T-helper 17 cell (primary cell): Measurements from ENCODE around the gene MCF2L. TPM values are rescaled to one million over a fixed set of nuclear protein-coding genes. Genes with fewer than 3 reads are reported as not detected.

ENCODE experiments used
- ATAC-seq: fragments of 150-1000 bp; cut with Tn5 transposase; 2 replicates; pipeline ENCODE4 v1.10.0; 2021; ENCODE audit warnings: mild to moderate bottlenecking, moderate library complexity
- DNase-seq, 3 donors: peaks; one replicate each; pipeline versions ENCODE4 v3.0.0 to v3.0.0-alpha.2; 2020 to 2021
- H3K9me3 ChIP-seq: one replicate; pipeline ENCODE4 v1.7.0; 2013; ENCODE audit warnings: low read length, mild to moderate bottlenecking; ENCODE audit not compliant: control insufficient read depth, poor library complexity, severe bottlenecking
- H3K27ac Mint-ChIP-seq: one replicate; pipeline ENCODE4 v1.8.0; 2022; ENCODE audit warnings: mild to moderate bottlenecking, moderate library complexity, mixed read lengths
- H3K27me3 Mint-ChIP-seq: one replicate; pipeline ENCODE4 v1.8.0; 2022; ENCODE audit warnings: mixed read lengths
- H3K36me3 Mint-ChIP-seq: one replicate; pipeline ENCODE4 v1.8.0; 2022; ENCODE audit warnings: low read depth, mixed read lengths
- H3K4me1 Mint-ChIP-seq: one replicate; pipeline ENCODE4 v1.8.0; 2022; ENCODE audit warnings: mild to moderate bottlenecking, mixed read lengths
- H3K4me3 Mint-ChIP-seq: one replicate; pipeline ENCODE4 v1.8.0; 2022; ENCODE audit warnings: mild to moderate bottlenecking, moderate library complexity, mixed read lengths
- total RNA-seq, 4 donors: library from RNA in 2 of 4; stranded (reverse) in 2 of 4; gene quantifications; one replicate each; pipeline ENCODE4 v1.2.3 and lab custom pipeline; 2022 to 2026

The MCF2L gene
- total RNA-seq, 2 donors from 2014 or later, result 9.7 to 13.2 TPM

DNA sequence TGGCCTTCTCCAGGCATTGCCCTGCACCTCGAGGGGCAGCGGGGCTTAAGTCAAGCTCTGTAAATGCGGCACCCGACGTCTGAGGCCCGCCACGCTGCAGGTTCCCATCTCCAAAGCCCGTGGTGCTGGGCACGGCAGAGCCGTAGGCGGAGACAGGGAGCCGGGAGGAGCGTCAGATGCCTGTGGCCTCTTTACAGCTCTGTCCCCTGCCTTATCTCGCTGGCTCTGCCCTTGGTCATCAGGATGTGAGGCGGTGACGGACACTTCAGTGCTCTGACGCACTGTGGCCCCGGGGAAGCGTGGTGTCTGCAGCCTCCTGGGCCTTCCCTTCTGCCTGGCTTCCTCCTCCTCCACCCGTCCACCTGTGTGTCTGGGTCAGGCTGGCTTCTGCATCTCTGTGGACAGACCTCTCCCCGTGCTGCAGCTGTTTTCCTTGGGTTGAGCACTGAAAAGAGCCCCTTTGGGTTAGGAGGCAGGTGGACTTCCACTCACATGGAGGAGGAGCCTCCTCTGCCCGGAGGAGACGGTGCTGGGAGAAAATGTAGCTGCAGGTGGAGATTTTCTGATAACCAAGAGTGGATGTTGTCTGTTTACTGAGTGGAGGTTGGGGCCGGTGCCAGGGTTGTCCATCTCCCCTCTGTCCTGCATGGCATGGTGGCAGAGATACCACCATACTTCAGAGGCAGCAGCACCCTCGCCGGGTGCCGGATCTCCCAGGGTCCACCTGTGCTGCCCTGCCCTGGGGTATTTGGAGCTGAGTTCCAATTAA, 14.6 kb downstream of the MCF2L start:
- Mint-ChIP-seq H3K4me3 (no peak overlapping the region), H3K27ac (no peak overlapping the region), H3K4me1 (peaks cover 4% of the 10 kb centered on the region), H3K36me3 (no peaks in the 10 kb centered on the region), H3K27me3 (no peaks in the 10 kb centered on the region)
- ATAC-seq, result no peak
- no peak for DNase-seq
- H3K9me3 ChIP-seq, result no peaks in the 10 kb centered on the region

DNA sequence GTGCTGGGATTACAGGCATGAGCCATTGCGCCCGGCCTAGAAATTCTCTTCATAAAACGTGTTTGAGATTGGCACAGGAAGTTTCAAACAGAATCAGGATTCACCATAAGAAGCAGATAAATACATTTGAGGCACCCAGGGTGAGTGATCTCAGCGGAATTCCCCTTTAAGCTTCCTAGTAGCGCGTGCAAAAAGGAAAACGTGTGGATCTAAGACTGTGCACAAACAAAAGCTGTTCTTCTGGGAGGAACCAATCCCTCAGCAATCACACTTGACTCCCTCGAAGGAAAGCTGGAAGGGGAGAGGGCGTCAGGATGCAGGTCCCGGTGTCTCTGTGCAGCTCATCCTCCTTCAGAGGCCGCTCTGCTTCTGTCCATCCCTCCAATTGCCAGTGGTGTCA, 15.5 kb downstream of the MCF2L start:
- H3K27me3 Mint-ChIP-seq, result no peaks in the 10 kb centered on the region
- H3K4me1 Mint-ChIP-seq, result peaks cover 4% of the 10 kb centered on the region
- no peaks in the 10 kb centered on the region for H3K36me3 Mint-ChIP-seq
- H3K9me3 ChIP-seq, result no peaks in the 10 kb centered on the region
- H3K27ac Mint-ChIP-seq, result no peak overlapping the region
- no peak overlapping the region for H3K4me3 Mint-ChIP-seq
- DNase-seq, result no peak
- ATAC-seq, result no peak

DNA sequence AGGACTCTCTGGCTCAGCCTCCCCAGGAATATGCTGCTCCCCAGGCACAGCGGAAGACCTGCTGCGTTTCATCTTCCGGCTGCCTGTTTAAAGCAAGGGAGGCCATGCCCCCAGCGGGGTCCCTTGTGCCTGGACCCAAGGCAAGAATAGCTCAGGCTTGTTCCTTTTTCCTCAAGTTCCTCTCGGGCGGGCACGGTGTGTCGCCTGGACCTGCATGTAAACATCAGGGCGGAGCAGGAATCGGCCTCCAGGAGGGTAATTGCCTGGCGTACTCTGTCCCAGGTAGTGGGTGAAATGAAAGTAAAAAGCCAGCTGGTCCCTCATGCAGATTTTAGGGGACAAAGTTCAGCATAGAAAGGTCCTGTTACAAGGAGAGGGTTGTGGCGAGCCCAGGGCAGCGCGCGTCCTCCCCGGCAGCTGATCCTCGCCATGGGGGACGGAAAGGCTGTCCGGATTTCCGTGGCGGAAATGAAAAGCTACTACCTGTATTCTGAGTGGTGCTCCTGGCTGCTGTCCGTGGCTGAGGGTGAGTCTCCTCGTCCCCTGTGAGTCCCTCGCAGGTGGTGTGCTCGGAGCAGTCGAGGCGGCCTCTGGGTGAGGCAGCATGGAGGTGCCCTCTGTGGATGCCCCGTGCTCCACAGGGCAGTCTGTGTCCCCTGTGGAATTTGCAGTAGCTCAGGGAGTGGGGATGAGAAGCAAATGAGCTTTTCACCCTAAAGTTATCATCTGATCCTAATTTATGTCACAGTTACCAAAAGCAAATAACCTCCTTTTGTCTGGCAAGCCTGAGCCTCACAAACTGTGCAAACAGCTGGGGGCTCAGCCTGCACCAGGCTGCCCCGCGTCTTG, 16.2 kb downstream of the MCF2L start:
- H3K27ac Mint-ChIP-seq, result no peak overlapping the region
- H3K4me3 Mint-ChIP-seq, result no peak overlapping the region
- H3K4me1 Mint-ChIP-seq, result peaks cover 4% of the 10 kb centered on the region
- DNase-seq, result no peak
- H3K36me3 Mint-ChIP-seq, result no peaks in the 10 kb centered on the region
- ATAC-seq, result no peak
- no peaks in the 10 kb centered on the region for H3K27me3 Mint-ChIP-seq
- no peaks in the 10 kb centered on the region for H3K9me3 ChIP-seq

DNA sequence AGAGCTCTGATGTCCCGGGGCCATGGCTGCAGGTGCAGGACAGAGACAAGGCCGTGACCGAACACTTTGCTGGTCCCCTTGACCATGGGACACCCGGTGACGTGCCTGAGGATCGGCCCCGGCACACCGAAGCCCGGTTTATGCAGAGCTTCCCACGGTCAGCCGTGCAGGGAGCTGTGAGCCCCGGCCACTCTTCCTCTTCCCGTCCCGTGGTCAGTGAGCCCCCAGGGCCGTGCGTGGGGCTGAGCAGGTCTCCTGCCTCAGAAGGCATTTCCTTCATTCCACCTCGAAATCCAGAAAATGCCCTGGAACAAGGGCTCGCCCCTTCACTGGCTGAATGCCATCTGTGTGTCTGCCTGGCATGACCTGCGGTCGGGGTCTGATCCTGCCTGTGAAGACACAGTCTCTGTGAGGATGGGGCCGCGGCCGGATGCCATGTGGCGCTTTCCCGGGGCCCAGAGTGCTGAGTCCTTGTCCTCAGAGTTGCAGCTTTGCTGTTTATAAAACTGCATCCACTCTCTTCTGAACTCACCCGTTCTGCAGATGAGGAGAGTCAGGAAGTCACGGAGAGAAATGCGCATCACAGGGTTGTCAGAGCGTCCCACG, 16.9 kb downstream of the MCF2L start:
- no peak for ATAC-seq

DNA sequence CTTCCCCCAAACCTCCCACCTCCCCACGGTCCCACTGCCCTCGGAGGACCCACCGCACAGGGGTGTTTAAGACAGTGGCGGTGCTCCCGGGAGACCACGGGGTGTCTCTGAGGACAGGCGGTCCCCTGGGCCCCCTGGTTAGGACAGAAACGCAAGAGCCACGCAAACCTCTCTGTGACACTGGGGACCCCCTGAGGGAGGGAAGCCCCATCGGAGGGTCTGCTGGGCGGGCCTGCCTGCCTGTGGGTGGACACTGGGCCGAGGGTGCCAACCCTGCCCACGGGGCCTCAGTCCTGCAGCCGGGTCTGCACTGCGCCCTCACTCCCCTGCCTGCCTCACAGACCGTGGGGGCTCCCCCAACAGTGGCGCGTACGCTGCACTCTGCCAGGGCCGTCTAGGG, 17.5 kb downstream of the MCF2L start:
- H3K9me3 ChIP-seq, result no peaks in the 10 kb centered on the region
- no peak for DNase-seq
- no peaks in the 10 kb centered on the region for H3K36me3 Mint-ChIP-seq
- H3K4me3 Mint-ChIP-seq, result no peak overlapping the region
- H3K4me1 Mint-ChIP-seq, result peaks cover 4% of the 10 kb centered on the region
- ATAC-seq, result no peak
- H3K27ac Mint-ChIP-seq, result no peak overlapping the region
- H3K27me3 Mint-ChIP-seq, result no peaks in the 10 kb centered on the region

More for the DNA sequence above, 16.9 kb downstream of the MCF2L start:
- Mint-ChIP-seq H3K27me3 (no peaks in the 10 kb centered on the region), H3K27ac (no peak overlapping the region), H3K4me3 (no peak overlapping the region), H3K4me1 (peaks cover 4% of the 10 kb centered on the region), H3K36me3 (no peaks in the 10 kb centered on the region)
- no peaks in the 10 kb centered on the region for H3K9me3 ChIP-seq
- no peak for DNase-seq

DNA sequence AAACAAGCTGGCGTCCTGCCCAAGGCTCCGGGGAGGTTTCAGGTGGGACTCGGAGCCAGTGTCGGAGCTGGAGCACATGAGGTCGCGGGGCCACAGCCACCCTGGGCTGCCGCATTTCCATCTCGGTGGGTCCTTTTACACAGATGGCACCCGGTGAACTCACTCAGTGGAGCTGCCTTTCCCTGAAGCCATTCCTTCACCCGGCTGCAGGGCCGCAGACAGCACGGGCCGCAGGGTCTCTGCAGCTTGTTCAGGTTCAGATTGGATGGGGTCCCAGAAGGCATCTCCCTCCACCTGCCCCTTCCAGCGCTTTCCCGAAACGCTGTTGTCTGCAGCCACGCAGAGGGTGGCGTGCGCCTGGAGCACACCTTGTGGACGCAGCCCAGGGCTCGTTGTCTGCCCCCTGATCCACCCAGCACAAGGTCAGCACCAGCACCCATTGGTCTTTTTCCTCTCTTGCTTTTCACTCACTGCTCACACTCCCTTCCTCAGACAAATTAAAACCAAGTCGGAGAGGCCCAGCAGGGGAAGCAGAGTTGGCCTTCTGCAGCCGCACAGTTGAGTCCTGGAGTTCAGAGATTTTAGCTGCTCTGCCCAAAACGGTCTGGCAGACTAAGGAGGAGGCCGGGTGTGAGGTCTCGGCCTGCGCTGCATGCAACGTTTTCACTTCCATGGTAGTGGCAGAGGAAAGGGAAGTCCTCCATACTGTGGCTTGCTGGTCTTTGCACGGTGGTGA, 18.1 kb downstream of the MCF2L start:
- Mint-ChIP-seq H3K4me1 (peaks cover 5% of the 10 kb centered on the region), H3K4me3 (no peak overlapping the region), H3K36me3 (no peaks in the 10 kb centered on the region), H3K27me3 (no peaks in the 10 kb centered on the region), H3K27ac (no peak overlapping the region)
- H3K9me3 ChIP-seq, result no peaks in the 10 kb centered on the region
- ATAC-seq (no peak), DNase-seq (no peak)

DNA sequence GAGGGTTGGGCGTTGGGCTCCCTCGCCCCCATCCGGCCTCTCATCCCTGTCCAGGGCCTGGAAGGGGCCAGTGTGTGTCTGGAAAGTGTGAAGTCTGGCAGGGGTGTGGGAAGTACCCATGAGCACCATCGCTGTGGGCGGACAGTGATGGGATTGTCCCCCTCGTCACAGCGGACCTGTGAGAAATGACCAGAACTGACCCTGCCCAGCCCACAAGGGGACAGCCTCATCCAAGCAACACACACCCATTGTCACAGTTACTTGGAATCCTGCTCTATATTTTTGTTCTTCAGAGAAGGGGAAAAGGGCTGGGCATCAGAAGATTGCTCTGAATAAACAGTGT, 18.6 kb downstream of the MCF2L start:
- ATAC-seq (no peak), DNase-seq (no peak)
- H3K9me3 ChIP-seq, result no peaks in the 10 kb centered on the region
- no peak overlapping the region for H3K27ac Mint-ChIP-seq
- H3K27me3 Mint-ChIP-seq, result no peaks in the 10 kb centered on the region
- H3K4me1 Mint-ChIP-seq, result peaks cover 5% of the 10 kb centered on the region
- H3K4me3 Mint-ChIP-seq, result no peak overlapping the region
- H3K36me3 Mint-ChIP-seq, result no peaks in the 10 kb centered on the region

DNA sequence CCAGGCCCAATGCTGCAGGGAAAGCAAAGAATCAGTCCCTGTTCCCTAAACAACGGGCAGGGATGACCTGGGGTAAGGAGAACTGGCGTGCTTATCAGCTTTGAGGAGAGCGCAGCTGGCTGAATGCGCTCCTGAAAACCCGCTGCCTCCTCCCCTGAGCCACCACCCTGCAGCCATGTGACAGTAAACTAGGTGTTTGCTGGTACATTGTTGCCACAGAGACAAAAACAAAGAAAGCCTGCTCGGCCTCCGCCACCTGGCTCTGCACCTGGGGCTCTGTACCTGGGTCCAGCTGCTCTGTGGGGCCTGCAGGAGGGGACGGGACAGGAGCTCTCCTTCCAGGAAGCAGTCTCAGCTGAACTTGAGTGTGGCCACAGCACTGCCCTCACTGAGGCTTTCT, 21.8 kb downstream of the MCF2L start:
- Mint-ChIP-seq H3K27ac (no peak overlapping the region), H3K36me3 (no peaks in the 10 kb centered on the region), H3K4me3 (no peak overlapping the region), H3K4me1 (peaks cover 5% of the 10 kb centered on the region), H3K27me3 (peaks cover 4% of the 10 kb centered on the region)
- no peak for ATAC-seq
- no peak for DNase-seq
- no peaks in the 10 kb centered on the region for H3K9me3 ChIP-seq

DNA sequence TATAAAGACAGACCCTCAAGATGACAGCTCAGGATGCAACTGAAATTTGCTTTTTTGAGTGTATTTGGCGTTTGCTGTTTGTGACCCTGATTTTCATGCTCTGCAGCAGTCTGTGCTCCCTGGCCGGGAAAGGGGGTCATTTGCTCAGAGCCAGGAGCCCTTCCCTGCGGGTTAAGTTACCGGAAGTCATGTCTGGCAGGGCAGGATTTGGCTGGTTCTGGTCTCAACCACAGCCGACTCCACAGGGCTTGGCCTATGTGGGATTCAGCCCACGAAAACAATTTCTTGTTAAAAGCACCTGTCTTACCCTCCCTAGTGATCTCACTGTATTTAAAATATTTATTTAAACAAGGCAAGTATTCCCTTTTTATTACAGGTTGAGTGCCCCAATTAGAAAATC, 22.6 kb downstream of the MCF2L start:
- DNase-seq (no peak), ATAC-seq (no peak)
- no peaks in the 10 kb centered on the region for H3K9me3 ChIP-seq
- H3K27me3 Mint-ChIP-seq, result peaks cover 4% of the 10 kb centered on the region
- H3K27ac Mint-ChIP-seq, result no peak overlapping the region
- H3K36me3 Mint-ChIP-seq, result no peaks in the 10 kb centered on the region
- H3K4me3 Mint-ChIP-seq, result no peak overlapping the region
- H3K4me1 Mint-ChIP-seq, result peaks cover 5% of the 10 kb centered on the region

DNA sequence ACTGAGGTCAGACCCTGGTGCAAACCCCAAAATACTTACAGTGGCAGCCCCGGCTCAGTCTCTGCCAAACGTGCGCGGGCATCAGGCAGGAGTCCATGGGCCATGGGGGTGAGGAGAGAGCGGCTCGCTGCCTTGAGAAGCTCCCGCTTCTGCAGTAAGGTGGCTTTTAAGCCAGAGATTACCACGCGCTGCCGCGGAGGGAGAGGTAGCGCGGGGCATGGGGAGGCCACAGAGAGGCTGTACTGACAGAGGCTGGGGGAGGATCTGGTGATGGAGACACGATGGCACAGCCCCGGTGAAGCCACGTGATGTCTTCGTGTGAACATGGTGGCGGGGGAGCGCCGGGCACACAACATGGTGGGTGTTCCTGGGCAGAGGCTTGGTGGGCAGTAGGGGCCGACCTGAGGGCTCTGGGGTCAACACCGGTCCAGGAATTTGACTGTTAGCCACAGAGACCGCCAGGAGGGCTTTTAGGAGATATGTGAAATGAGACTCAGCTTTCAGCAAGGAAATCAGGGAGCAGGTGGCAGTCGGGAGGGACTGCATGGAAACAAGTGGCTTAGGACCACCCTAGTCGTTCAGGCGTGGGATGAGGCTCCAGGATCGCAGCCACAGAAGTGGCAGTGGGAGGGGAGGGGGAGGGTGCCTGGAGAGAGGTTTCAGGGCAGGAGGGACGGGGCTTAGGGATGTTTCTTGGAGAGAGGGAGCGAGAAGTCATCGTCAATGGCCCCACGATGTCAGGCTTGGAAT, 24.1 kb downstream of the MCF2L start:
- Mint-ChIP-seq H3K36me3 (no peaks in the 10 kb centered on the region), H3K4me1 (peaks cover 5% of the 10 kb centered on the region), H3K4me3 (no peak overlapping the region), H3K27ac (no peak overlapping the region), H3K27me3 (peaks cover 4% of the 10 kb centered on the region)
- no peaks in the 10 kb centered on the region for H3K9me3 ChIP-seq
- DNase-seq, result no peak
- no peak for ATAC-seq

DNA sequence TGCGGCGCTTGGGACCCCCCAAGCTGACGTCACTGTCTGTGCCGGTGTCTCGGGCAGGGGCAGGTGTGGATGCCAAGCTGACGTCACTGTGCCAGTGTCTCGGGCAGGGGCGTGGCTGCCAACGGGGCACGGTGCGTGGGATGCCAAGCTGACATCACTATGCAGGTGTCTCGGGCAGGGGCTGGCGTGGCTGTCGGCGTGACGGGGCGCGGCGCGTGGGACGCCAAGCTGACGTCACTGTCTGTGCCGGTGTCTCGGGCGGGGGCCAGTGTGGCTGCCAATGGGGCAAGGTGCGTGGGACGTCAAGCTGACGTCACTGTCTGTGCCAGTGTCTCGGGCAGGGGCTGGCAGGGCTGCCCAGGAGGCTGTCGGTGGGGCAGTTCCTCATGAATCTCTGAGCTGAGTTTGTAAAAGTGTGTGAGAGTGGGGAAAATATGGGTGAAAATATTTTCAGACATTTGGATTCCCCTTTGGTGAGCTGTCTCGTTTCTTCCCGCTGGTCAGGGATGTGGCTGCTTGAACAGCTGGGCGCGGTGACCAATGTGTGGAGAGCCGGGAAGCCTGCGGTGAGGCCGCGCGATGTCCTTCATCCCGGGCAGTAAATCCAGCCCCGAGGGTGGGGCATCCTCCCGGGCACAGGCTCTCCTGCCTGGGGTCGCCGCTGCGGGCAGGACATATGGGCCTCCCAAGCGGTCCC, 25.2 kb downstream of the MCF2L start:
- Mint-ChIP-seq H3K4me3 (no peak overlapping the region), H3K27ac (no peak overlapping the region), H3K4me1 (peaks cover 5% of the 10 kb centered on the region), H3K36me3 (no peaks in the 10 kb centered on the region), H3K27me3 (peaks cover 4% of the 10 kb centered on the region)
- no peaks in the 10 kb centered on the region for H3K9me3 ChIP-seq
- ATAC-seq (no peak), DNase-seq (no peak)

DNA sequence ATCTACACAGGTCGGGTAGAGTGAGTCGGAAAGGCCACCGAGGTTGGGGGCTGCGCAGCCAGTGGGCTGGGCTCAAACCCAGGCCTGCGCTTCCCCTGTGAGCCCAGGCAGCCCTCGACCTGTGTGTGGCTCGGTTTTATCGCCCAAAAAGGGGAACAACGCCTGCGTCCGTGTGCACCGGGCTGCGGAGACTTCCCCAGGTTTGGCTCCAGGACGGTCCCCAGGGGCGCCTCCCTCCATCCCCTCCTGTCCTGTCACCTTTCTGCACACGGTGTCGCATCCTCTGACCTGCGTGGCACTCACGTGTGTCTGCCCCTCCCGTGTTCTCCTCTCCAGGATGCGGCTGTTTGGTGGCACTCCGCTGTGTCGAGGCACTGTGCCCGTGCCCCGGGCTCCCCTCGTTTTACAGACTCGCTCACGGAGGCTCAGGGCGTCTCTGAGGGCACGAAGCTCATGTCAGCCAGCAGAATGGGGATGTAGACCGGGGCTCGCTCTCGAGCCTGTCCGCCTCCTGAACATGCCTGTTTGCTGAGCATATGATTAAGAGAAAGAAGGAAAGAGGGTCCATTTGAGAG, 25.9 kb downstream of the MCF2L start:
- DNase-seq (no peak), ATAC-seq (no peak)
- H3K4me3 Mint-ChIP-seq, result no peak overlapping the region
- peaks cover 7% of the 10 kb centered on the region for H3K4me1 Mint-ChIP-seq
- peaks cover 4% of the 10 kb centered on the region for H3K27me3 Mint-ChIP-seq
- no peaks in the 10 kb centered on the region for H3K9me3 ChIP-seq
- H3K36me3 Mint-ChIP-seq, result no peaks in the 10 kb centered on the region
- no peak overlapping the region for H3K27ac Mint-ChIP-seq
